ENCODE results near the gene KRABD2.

- TF ChIP-seq CTCF (IDR thresholded peaks at IDR 0.05): no peak
- no peak for TF ChIP-seq POLR2A (IDR thresholded peaks at IDR 0.05)
Observed at GRCh38 chr17:8333281-8333680, 43.2 kb downstream of the KRABD2 start.
